OCI-LY3 (cell line): ENCODE results near the gene DNAL1.

Experiments
- CTCF ChIP-seq: fragments of 200-600, 300-600 bp; sonication (generic); IDR thresholded peaks from 2 replicates; pipeline ENCODE4 v1.5.1; 2014; ENCODE audit warnings: antibody characterized with exemption, low read length, low read depth
- EZH2phosphoT487 ChIP-seq: fragments of 200-600 bp; shearing (Covaris generic); IDR thresholded peaks from 2 replicates; pipeline ENCODE4 v1.6.1; 2018; ENCODE audit warnings: antibody characterized with exemption, mixed run types, low read depth

DNA sequence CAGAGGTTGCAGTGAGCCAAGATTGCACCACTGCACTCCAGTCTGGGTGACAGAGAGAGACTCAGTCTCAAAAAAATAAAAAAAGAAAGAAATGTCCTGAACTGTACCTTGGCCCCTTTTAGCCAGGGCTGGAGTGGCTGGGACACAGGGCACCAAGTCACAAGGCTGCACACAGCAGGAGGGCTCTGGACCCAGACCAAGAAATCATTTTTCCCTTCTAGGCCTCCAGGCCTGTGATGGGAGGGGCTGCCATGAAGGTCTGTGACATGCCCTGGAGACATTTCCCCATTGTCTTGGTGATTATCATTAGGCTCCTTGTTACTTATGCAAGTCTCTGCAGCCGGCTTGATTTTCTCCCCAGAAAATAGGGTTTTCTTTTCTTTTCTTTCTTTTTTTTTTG is 37.5 kb upstream of the DNAL1 start:
- TF ChIP-seq CTCF: no peak
- no peak for TF ChIP-seq EZH2phosphoT487
